ENCODE results near the gene PTGER3.

PTGER3 gene

DNA sequence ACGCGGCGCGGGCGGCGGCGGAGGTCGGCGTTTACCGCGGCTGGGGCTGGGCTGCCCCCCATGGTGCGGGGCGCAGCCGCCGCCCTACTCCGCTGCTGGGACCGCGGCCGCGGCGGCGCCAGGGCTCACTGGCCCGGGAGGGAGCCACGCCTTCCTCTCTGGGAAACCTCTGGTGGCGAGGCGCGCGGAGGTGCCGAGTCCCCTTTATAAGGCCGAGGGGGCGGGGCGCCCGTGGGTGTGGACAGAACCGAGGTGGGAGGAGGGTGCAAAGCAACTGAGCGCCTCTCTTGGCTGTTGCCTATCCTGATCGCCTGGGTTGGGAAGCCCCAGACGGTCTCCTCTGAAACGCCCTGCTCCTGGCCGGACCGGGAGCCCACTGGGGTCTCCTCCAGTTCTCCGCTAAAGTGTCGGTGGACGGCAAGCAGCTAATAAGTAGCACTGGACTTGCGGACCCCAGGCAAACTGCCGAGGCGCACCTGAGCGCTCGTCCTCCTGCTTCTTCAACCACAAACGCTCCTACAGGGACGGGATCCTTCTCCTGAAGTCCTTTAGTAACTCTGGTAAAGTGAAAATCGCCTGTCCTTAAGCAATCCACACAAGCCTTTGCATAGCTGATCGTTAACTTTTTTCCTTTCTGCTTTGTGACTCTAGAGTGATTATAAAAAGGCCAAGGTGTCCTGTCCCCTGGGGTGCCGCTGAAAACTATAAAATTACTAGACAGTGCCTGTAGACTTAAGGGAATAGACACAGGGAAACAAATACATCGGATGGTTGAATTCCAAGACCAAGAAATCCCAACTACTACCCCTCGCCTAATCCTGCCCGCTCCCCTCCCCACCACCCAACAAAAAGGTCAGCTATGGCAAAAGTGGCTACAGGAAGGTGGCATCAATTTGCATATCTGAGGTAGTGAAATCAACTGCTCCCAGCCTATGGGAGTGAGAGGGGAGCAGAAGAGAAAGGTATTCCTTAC lies at the start of gene PTGER3:
Gene PTGER3 (minus strand): TSS at position 182 of the 973 bp plus-strand sequence. CDS start 239 bp downstream, outside the sequence.
- TF ChIP-seq EZH2 (IDR thresholded peaks at IDR 0.05), result no peak
- peak; percentile 98 for TF ChIP-seq POLR2AphosphoS5 (IDR thresholded peaks at IDR 0.05; ENCODE audit: borderline replicate concordance, low read depth, low read length)

DNA sequence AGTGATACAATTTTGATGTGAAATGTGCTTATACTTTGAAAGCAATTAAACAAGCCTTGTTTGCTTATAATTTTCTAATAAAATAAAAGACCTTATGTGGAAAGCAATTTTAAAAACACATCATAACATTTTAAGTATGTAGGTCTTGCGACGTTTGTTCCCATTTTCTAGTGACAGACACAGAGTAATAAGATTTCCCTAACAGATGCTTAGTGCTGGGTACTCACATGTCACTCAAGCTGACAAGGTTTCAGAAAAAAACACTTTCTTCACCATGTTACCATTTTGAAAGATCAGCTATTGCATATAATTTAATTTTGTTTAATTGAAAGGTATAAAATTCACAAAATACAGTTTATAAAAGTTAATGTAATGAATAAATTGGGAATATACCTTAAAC lies 47.3 kb upstream of the PTGER3 start:
- Histone ChIP-seq H3K9me3 (ENCODE audit: low read depth, low read length) (no peaks in the 10 kb centered on the region), H3K4me3 (no peak overlapping the region), H3K36me3 (ENCODE audit: insufficient read depth, low read length) (no peaks in the 10 kb centered on the region), H3K27ac (no peak overlapping the region), H3K9ac (ENCODE audit: insufficient read length) (peak overlapping the region; percentile 16)
- TF ChIP-seq POLR2AphosphoS5 (IDR thresholded peaks at IDR 0.05; ENCODE audit: borderline replicate concordance, low read depth, low read length) (no peak), EZH2 (IDR thresholded peaks at IDR 0.05) (no peak), FOXP2 (optimal IDR thresholded peaks at IDR 0.05; ENCODE audit: control extremely low read depth, extremely low read length, insufficient read depth) (no peak)
- no peak for DNase-seq (ENCODE audit: low read depth, low spot score)

More for the DNA sequence above, at the start of gene PTGER3:
- peak within 1 kb of the TSS; percentile 75 for H3K27ac ChIP-seq
- H3K36me3 ChIP-seq (ENCODE audit: insufficient read depth, low read length), result peaks cover 27% of the 10 kb centered on the region
- H3K9ac ChIP-seq (ENCODE audit: insufficient read length), result peak within 1 kb of the TSS; percentile 87
- H3K9me3 ChIP-seq (ENCODE audit: low read depth, low read length), result no peaks in the 10 kb centered on the region
- H3K4me3 ChIP-seq, result peak within 1 kb of the TSS; percentile 91
- no peak for DNase-seq (ENCODE audit: low read depth, low spot score)

- TF ChIP-seq FOXP2 (optimal IDR thresholded peaks at IDR 0.05; ENCODE audit: control extremely low read depth, extremely low read length, insufficient read depth) (no peak), POLR2AphosphoS5 (IDR thresholded peaks at IDR 0.05; ENCODE audit: borderline replicate concordance, low read depth, low read length) (no peak), EZH2 (IDR thresholded peaks at IDR 0.05) (no peak)
- Histone ChIP-seq H3K4me3 (no peak overlapping the region), H3K9me3 (ENCODE audit: low read depth, low read length) (no peaks in the 10 kb centered on the region), H3K36me3 (ENCODE audit: insufficient read depth, low read length) (no peaks in the 10 kb centered on the region), H3K9ac (ENCODE audit: insufficient read length) (no peak overlapping the region), H3K27ac (no peak overlapping the region)
- no peak for DNase-seq (ENCODE audit: low read depth, low spot score)
These were observed 46.3 kb upstream of the PTGER3 start for GRCh38 chr1:71093938-71094337.

DNA sequence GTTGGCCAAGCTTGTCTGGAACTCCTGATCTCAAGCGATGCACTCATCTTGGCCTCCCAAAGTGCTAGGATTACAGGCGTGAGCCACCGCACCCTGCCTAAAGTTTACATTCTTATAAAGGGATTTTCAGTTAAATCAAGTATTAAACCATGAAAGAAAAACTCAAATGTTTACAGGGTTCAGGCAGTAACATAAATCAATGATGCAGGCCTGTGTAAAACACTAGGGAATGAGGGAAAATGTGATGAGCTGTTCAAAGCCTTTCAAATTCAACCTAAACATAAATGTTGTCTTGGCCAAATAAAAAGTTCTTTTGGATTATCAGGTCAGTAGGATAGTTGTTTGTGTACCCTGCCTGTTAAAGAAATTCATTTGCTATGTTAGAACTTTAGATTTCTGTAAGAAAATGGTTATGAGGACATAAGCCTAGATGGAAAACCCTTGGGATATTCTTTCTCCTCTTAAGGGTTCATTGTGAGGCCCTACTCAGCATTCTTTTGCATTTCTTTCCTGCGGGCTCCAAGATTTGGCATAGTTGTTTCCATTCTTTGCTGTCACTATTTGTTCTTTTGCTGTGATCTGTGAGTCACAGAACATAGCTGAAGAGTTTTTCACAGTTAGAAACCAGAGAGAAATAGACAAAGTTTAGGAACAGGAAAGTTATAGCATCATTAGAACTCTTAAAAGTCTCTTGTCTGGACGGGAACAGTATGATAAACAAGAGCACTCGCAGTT lies 42.1 kb upstream of the PTGER3 start:
- no peak overlapping the region for H3K9ac ChIP-seq (ENCODE audit: insufficient read length)
- no peak overlapping the region for H3K4me3 ChIP-seq
- no peak for DNase-seq (ENCODE audit: low read depth, low spot score)
- H3K36me3 ChIP-seq (ENCODE audit: insufficient read depth, low read length), result no peaks in the 10 kb centered on the region
- no peaks in the 10 kb centered on the region for H3K9me3 ChIP-seq (ENCODE audit: low read depth, low read length)
- no peak for TF ChIP-seq EZH2 (IDR thresholded peaks at IDR 0.05)
- no peak for TF ChIP-seq POLR2AphosphoS5 (IDR thresholded peaks at IDR 0.05; ENCODE audit: borderline replicate concordance, low read depth, low read length)
- no peak for TF ChIP-seq FOXP2 (optimal IDR thresholded peaks at IDR 0.05; ENCODE audit: control extremely low read depth, extremely low read length, insufficient read depth)
- H3K27ac ChIP-seq, result 0 out of 2 replicates have a peak overlapping the region, but pooled peaks have one; percentile 14

DNA sequence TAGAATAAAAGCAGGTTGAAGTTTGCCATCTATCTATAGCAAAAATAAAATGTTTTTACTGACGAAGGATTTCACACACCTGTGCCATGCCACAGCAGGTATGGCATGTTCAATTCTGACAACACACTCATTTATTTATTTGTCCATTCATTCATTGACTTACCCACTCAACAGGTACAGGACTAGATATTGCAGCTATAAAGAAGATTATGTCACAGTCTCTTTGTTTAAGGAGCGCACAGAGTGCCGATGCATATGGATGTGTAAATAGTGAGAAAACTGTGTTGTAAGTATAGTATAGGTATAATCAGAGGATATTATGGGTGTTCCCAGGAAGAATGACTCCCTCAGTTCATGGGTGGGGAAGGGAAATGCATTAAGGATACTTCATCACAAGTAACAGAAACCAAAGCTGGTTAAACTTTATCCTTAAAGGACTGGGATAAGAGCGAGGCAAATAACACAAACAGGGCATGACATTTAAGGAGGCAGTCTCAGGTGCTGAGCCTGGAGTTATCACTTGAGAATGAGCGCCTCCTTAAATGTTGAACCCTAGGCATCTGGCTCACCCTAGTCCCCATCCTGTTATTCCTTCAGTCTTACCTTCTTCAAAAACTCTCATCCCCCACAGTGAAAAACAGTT lies 41.1 kb upstream of the PTGER3 start:
- H3K4me3 ChIP-seq, result no peak overlapping the region
- DNase-seq (ENCODE audit: low read depth, low spot score), result no peak
- TF ChIP-seq EZH2 (IDR thresholded peaks at IDR 0.05), result no peak
- no peak for TF ChIP-seq FOXP2 (optimal IDR thresholded peaks at IDR 0.05; ENCODE audit: control extremely low read depth, extremely low read length, insufficient read depth)
- TF ChIP-seq POLR2AphosphoS5 (IDR thresholded peaks at IDR 0.05; ENCODE audit: borderline replicate concordance, low read depth, low read length), result no peak
- H3K9ac ChIP-seq (ENCODE audit: insufficient read length), result no peak overlapping the region
- H3K36me3 ChIP-seq (ENCODE audit: insufficient read depth, low read length), result no peaks in the 10 kb centered on the region
- H3K27ac ChIP-seq, result no peak overlapping the region
- no peaks in the 10 kb centered on the region for H3K9me3 ChIP-seq (ENCODE audit: low read depth, low read length)

DNA sequence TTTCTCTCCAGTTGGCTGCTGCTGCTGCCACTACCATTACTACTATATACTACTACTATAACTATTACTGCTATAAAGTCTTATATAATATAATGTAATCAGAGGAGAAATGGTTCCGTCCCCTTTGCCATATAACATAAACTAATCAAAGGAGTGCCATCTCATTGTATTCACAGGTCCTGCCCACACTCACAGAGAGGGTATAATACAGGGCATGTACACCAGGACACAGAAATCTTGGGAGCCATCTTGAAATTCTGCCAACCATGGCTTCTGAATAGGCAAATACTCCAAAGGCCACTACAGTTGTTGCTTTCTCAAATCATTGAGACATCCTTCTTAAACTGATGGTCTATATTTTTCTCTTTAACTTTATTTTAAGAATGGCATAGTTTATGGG lies 40.1 kb upstream of the PTGER3 start:
- Histone ChIP-seq H3K27ac (no peak overlapping the region), H3K9me3 (ENCODE audit: low read depth, low read length) (no peaks in the 10 kb centered on the region), H3K9ac (ENCODE audit: insufficient read length) (no peak overlapping the region), H3K36me3 (ENCODE audit: insufficient read depth, low read length) (no peaks in the 10 kb centered on the region), H3K4me3 (no peak overlapping the region)
- no peak for DNase-seq (ENCODE audit: low read depth, low spot score)
- no peak for TF ChIP-seq FOXP2 (optimal IDR thresholded peaks at IDR 0.05; ENCODE audit: control extremely low read depth, extremely low read length, insufficient read depth)
- no peak for TF ChIP-seq POLR2AphosphoS5 (IDR thresholded peaks at IDR 0.05; ENCODE audit: borderline replicate concordance, low read depth, low read length)
- TF ChIP-seq EZH2 (IDR thresholded peaks at IDR 0.05), result no peak

- no peak overlapping the region for H3K9ac ChIP-seq (ENCODE audit: insufficient read length)
- no peaks in the 10 kb centered on the region for H3K36me3 ChIP-seq (ENCODE audit: insufficient read depth, low read length)
- TF ChIP-seq EZH2 (IDR thresholded peaks at IDR 0.05) (no peak), POLR2AphosphoS5 (IDR thresholded peaks at IDR 0.05; ENCODE audit: borderline replicate concordance, low read depth, low read length) (no peak), FOXP2 (optimal IDR thresholded peaks at IDR 0.05; ENCODE audit: control extremely low read depth, extremely low read length, insufficient read depth) (no peak)
- H3K27ac ChIP-seq, result no peak overlapping the region
- no peaks in the 10 kb centered on the region for H3K9me3 ChIP-seq (ENCODE audit: low read depth, low read length)
- no peak for DNase-seq (ENCODE audit: low read depth, low spot score)
- H3K4me3 ChIP-seq, result no peak overlapping the region
These were observed 39.4 kb upstream of the PTGER3 start for GRCh38 chr1:71087060-71087459.

DNA sequence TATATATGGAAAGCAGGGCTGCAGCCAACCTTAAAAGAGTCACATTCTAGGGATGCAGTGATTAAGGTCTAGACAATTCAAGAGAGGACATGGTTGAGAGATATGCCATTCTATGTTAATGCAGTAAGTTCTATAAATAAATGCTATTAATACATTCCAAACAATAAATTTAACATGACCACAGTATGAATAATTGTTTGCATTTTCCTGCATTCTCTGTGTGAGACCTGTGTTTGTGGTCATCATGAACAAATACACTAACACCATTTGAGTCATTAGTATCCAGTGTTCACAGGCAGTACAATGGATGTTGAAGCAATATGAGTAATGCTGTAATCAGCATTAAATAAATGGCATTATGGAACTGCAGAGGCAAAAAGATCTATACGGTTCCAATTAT lies 38.7 kb upstream of the PTGER3 start:
- no peak for DNase-seq (ENCODE audit: low read depth, low spot score)
- TF ChIP-seq FOXP2 (optimal IDR thresholded peaks at IDR 0.05; ENCODE audit: control extremely low read depth, extremely low read length, insufficient read depth) (no peak), EZH2 (IDR thresholded peaks at IDR 0.05) (no peak), POLR2AphosphoS5 (IDR thresholded peaks at IDR 0.05; ENCODE audit: borderline replicate concordance, low read depth, low read length) (no peak)
- H3K9ac ChIP-seq (ENCODE audit: insufficient read length), result no peak overlapping the region
- no peak overlapping the region for H3K27ac ChIP-seq
- H3K36me3 ChIP-seq (ENCODE audit: insufficient read depth, low read length), result 0 out of 2 replicates have a peak, but pooled peaks cover 5% of the 10 kb centered on the region
- no peak overlapping the region for H3K4me3 ChIP-seq
- no peaks in the 10 kb centered on the region for H3K9me3 ChIP-seq (ENCODE audit: low read depth, low read length)

All from SK-N-MC (cell line).